Fibroblast of lung (primary cell): ENCODE measurements around the gene LRMDA. TPM values are rescaled to one million over a fixed set of nuclear protein-coding genes. Genes with fewer than 3 reads are reported as not detected.

Experiments used
- DNase-seq, 2 donors: peaks; one replicate each; pipeline versions ENCODE4 v3.0.0 to v3.0.0-alpha.2; 2010; ENCODE audit warnings: low read depth in 2 of 2
- H2AFZ ChIP-seq: 2 replicates; pipeline ENCODE4 v1.5.1; 2012; ENCODE audit warnings: low read length, control low read depth, inconsistent platforms
- H3K27ac ChIP-seq: 2 replicates; pipeline ENCODE4 v1.5.1; 2011; ENCODE audit warnings: low read length, control low read depth; ENCODE audit not compliant: insufficient read depth
- H3K27me3 ChIP-seq: 2 replicates; pipeline ENCODE4 v1.5.1; 2011; ENCODE audit warnings: mild to moderate bottlenecking, low read length; ENCODE audit not compliant: control insufficient read depth, insufficient read depth
- H3K36me3 ChIP-seq: 2 replicates; pipeline ENCODE4 v1.5.1; 2011; ENCODE audit warnings: low read length; ENCODE audit not compliant: control insufficient read depth, insufficient read depth
- H3K4me1 ChIP-seq: 2 replicates; pipeline ENCODE4 v1.5.1; 2011; ENCODE audit warnings: low read length; ENCODE audit not compliant: control insufficient read depth, insufficient read depth; ENCODE audit errors: extremely low read depth
- H3K4me2 ChIP-seq: 2 replicates; pipeline ENCODE4 v1.5.1; 2011; ENCODE audit warnings: low read length, control low read depth; ENCODE audit not compliant: insufficient read depth; ENCODE audit errors: extremely low read depth
- H3K4me3 ChIP-seq, 4 experiments: fragments of 200-600 bp in 1 of 4; sonication (generic) in 1 of 4; replicated peaks in 1 of 4; 2 replicates each; pipeline ENCODE4 v1.5.1; 2011 to 2016; ENCODE audit warnings: low read length in 4 of 4, low read depth in 3 of 4, mild to moderate bottlenecking in 3 of 4, control low read depth in 2 of 4, inconsistent platforms in 1 of 4, mixed read lengths in 1 of 4; ENCODE audit not compliant: insufficient read depth in 1 of 4; ENCODE audit errors: control extremely low read depth in 1 of 4
- H3K79me2 ChIP-seq: 2 replicates; pipeline ENCODE4 v1.5.1; 2012; ENCODE audit warnings: mild to moderate bottlenecking, low read length, inconsistent platforms; ENCODE audit not compliant: control insufficient read depth, insufficient read depth
- H3K9ac ChIP-seq: 2 replicates; pipeline ENCODE4 v1.5.1; 2011; ENCODE audit warnings: mild to moderate bottlenecking, low read length, control low read depth; ENCODE audit not compliant: insufficient read depth
- H3K9me3 ChIP-seq: 2 replicates; pipeline ENCODE4 v1.5.1; 2012; ENCODE audit warnings: low read depth, low read length; ENCODE audit not compliant: control insufficient read depth, insufficient read depth
- H4K20me1 ChIP-seq: 2 replicates; pipeline ENCODE4 v1.5.1; 2011; ENCODE audit warnings: low read length; ENCODE audit not compliant: control insufficient read depth, insufficient read depth; ENCODE audit errors: extremely low read depth
- EZH2 ChIP-seq: IDR thresholded peaks from 2 replicates; pipeline ENCODE4 v1.5.1; 2012; ENCODE audit warnings: low read length, control low read depth, mild to moderate bottlenecking; ENCODE audit errors: missing control alignments
- polyA plus RNA-seq, 2 donors: library from polyadenylated mRNA; depleted of rRNA in 1 of 2; stranded (reverse) in 1 of 2; unstranded in 1 of 2; fragments of >200 nt; gene quantifications; 2 replicates each; pipeline ENCODE4 v1.2.1, GENCODE V29; 2011 to 2012; ENCODE audit warnings: missing spikeins in 1 of 2
- total RNA-seq: library from RNA; depleted of rRNA; stranded (reverse); fragments of >200 nt; gene quantifications from 2 replicates; pipeline ENCODE4 v1.2.1, GENCODE V29; 2014
- TF ChIP-seq, protein P1 (sequence below), 2 donors: IDR thresholded peaks in 1 of 2; conservative IDR thresholded peaks in 1 of 2; 1 replicate in 1 of 2; 2 replicates in 1 of 2; pipeline ENCODE4 v1.5.1; 2011 to 2012; ENCODE audit warnings: low read length in 2 of 2, control low read depth in 1 of 2, inconsistent platforms in 1 of 2, low read depth in 1 of 2, mild to moderate bottlenecking in 1 of 2

Gene LRMDA
- total and polyA plus RNA-seq, 2 donors (not counting 1 experiment from before 2014, with no cell fraction given), result 1.7 to 2.0 TPM

DNA sequence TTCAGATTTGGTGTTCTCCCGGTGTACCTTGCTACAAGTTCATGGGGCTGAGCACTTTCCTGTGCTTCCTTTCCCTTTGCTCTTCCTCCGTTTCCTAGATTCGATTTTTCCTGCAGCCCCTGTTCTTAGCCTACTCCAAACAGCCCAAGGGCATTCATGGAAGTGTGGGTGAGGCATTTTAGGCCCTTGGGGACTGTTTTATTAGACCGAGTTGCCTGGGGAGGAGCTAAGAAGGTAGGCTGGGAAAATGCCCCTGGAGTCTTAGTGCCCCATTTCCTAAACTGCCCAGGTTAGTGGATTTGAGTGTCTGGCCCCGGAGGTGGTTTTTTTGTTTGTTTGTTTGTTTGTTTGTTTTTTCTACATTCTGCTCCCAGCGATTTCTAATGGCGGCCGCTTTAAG is 1.8 kb downstream of the LRMDA start:
- Histone ChIP-seq H4K20me1 (no peaks in the 10 kb centered on the region), H3K4me3 (no peak overlapping the region), H3K4me2 (no peak overlapping the region), H3K9me3 (no peaks in the 10 kb centered on the region), H3K4me1 (peaks cover 5% of the 10 kb centered on the region), H2AFZ (no peak overlapping the region), H3K36me3 (no peaks in the 10 kb centered on the region), H3K79me2 (no peaks in the 10 kb centered on the region), H3K27ac (no peak overlapping the region), H3K27me3 (peaks cover 3% of the 10 kb centered on the region), H3K9ac (no peak overlapping the region)
- TF ChIP-seq, protein P1, sequence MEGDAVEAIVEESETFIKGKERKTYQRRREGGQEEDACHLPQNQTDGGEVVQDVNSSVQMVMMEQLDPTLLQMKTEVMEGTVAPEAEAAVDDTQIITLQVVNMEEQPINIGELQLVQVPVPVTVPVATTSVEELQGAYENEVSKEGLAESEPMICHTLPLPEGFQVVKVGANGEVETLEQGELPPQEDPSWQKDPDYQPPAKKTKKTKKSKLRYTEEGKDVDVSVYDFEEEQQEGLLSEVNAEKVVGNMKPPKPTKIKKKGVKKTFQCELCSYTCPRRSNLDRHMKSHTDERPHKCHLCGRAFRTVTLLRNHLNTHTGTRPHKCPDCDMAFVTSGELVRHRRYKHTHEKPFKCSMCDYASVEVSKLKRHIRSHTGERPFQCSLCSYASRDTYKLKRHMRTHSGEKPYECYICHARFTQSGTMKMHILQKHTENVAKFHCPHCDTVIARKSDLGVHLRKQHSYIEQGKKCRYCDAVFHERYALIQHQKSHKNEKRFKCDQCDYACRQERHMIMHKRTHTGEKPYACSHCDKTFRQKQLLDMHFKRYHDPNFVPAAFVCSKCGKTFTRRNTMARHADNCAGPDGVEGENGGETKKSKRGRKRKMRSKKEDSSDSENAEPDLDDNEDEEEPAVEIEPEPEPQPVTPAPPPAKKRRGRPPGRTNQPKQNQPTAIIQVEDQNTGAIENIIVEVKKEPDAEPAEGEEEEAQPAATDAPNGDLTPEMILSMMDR (conservative IDR thresholded peaks at IDR 0.05 in 1 of 2, IDR thresholded peaks at IDR 0.05 in 1 of 2; ENCODE audit: low read depth in 1 of 2, low read length in 2 of 2), result no peak
- no peak for TF ChIP-seq EZH2
- DNase-seq, result no peak

DNA sequence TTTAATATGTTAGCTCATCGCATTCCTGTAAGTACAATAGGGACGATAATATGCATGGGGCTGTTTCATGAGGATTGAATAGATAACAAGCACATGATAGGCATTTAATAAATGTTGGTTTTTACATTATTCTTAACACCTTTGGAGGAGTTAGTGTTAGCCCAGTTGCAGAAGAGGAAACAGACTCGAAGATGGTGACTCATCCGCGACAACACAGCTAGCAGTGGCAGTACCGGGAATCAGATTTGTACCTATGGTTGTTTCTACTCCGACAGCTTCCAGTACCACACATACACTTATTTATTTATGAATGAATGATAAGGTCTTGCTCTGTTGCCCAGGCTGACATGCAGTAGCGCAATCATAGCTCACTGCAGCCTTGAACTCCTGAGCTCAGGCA is 2.9 kb downstream of the LRMDA start:
- no peak for TF ChIP-seq EZH2
- TF ChIP-seq, protein P1 (conservative IDR thresholded peaks at IDR 0.05 in 1 of 2, IDR thresholded peaks at IDR 0.05 in 1 of 2; ENCODE audit: low read depth in 1 of 2, low read length in 2 of 2), result no peak
- DNase-seq, result no peak

DNA sequence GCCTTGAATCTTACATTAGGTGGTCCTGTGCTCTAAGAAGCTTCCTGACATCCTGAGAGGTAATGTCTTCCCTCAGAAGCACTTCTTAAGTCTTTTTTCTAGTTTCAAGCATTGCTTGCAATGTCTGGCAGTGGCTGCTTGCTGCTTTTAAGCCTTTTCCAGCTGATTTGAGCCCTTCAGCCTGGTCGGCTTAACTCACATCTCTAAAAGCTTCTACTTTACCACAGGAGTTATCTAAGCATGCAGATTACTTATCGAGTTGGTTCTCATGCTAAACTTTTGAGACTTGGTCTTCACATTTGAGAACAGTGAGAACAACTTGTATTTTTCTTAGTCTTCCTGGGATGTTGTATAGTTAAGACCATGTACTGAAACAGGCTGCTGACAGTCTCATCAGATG is 3.9 kb downstream of the LRMDA start:
- H3K9ac ChIP-seq, result no peak overlapping the region
- no peaks in the 10 kb centered on the region for H3K36me3 ChIP-seq
- peaks cover 3% of the 10 kb centered on the region for H3K27me3 ChIP-seq
- no peak overlapping the region for H3K27ac ChIP-seq
- no peak overlapping the region for H3K4me3 ChIP-seq
- no peak overlapping the region for H3K4me2 ChIP-seq
- no peak overlapping the region for H2AFZ ChIP-seq
- H4K20me1 ChIP-seq, result no peaks in the 10 kb centered on the region
- H3K9me3 ChIP-seq, result no peaks in the 10 kb centered on the region
- H3K4me1 ChIP-seq, result peaks cover 2% of the 10 kb centered on the region
- DNase-seq, result no peak
- no peak for TF ChIP-seq EZH2
- TF ChIP-seq, protein P1 (conservative IDR thresholded peaks at IDR 0.05 in 1 of 2, IDR thresholded peaks at IDR 0.05 in 1 of 2; ENCODE audit: low read depth in 1 of 2, low read length in 2 of 2), result no peak
- H3K79me2 ChIP-seq, result no peaks in the 10 kb centered on the region

More for the DNA sequence above, 2.9 kb downstream of the LRMDA start:
- peaks cover 5% of the 10 kb centered on the region for H3K4me1 ChIP-seq
- H3K36me3 ChIP-seq, result no peaks in the 10 kb centered on the region
- no peak overlapping the region for H3K9ac ChIP-seq
- peaks cover 3% of the 10 kb centered on the region for H3K27me3 ChIP-seq
- no peaks in the 10 kb centered on the region for H3K9me3 ChIP-seq
- H3K4me2 ChIP-seq, result no peak overlapping the region
- no peak overlapping the region for H2AFZ ChIP-seq
- no peaks in the 10 kb centered on the region for H4K20me1 ChIP-seq
- H3K79me2 ChIP-seq, result no peaks in the 10 kb centered on the region
- no peak overlapping the region for H3K4me3 ChIP-seq
- H3K27ac ChIP-seq, result no peak overlapping the region
